22Rv1 (cell line): Measurements from ENCODE around the gene NEDD4L.

Source experiments
- ZFX ChIP-seq: fragments of 450-650 bp; IDR thresholded peaks from 2 replicates; pipeline ENCODE4 v1.6.1; 2017; ENCODE audit warnings: antibody characterized with exemption, borderline replicate concordance
- TF ChIP-seq, protein P1 (sequence below): fragments of 450-650 bp; IDR thresholded peaks from 2 replicates; pipeline ENCODE4 v1.5.1; 2017; ENCODE audit warnings: mild to moderate bottlenecking

DNA sequence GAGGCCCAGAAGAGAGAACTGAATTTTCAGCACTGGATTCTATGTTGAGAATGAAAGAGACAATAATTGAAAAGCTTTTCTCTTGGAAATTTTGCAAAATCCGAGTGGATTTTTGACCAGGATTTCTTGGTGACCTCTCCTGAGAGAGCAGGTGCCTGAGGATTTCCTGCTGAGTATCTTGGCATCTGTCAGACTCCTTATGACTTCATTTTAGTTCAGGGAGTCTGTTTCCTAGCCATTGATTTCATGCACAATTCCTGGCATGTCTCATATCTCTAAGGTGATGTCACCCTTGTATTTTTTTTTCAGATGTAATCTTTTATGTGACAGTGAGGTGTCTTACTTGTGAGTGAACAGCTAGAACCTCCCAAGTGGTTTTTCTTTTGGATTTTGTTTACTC lies 195.9 kb downstream of the NEDD4L start:
- TF ChIP-seq, protein P1, sequence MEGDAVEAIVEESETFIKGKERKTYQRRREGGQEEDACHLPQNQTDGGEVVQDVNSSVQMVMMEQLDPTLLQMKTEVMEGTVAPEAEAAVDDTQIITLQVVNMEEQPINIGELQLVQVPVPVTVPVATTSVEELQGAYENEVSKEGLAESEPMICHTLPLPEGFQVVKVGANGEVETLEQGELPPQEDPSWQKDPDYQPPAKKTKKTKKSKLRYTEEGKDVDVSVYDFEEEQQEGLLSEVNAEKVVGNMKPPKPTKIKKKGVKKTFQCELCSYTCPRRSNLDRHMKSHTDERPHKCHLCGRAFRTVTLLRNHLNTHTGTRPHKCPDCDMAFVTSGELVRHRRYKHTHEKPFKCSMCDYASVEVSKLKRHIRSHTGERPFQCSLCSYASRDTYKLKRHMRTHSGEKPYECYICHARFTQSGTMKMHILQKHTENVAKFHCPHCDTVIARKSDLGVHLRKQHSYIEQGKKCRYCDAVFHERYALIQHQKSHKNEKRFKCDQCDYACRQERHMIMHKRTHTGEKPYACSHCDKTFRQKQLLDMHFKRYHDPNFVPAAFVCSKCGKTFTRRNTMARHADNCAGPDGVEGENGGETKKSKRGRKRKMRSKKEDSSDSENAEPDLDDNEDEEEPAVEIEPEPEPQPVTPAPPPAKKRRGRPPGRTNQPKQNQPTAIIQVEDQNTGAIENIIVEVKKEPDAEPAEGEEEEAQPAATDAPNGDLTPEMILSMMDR, result no peak
- TF ChIP-seq ZFX, result no peak
